ENCODE data around the gene SLC1A2.
A peak's percentile ranks its signal among the peaks of the same experiment; 100 is the strongest.
"Not testable (repeated sequence)": the region's sequence is repeated elsewhere in the genome, so short reads cannot be mapped to it uniquely, and the experiment has no call there.

The SLC1A2 gene

GRCh38 chr11:35228328-35228725 is 191.0 kb downstream of the SLC1A2 start:
- H3K4me2 ChIP-seq (ENCODE audit: low read length), result no peak overlapping the region
- WGBS (ENCODE audit: extremely low coverage, insufficient coverage, insufficient read length), result no CpG with 5 or more reads among the region's 3 CpGs
- DNase-seq, result peak in 1 of 2 donors; percentile 15

GRCh38 chr11:35227576-35228327 is 191.6 kb downstream of the SLC1A2 start:
- Histone ChIP-seq H3K14ac (ENCODE audit: low read length) (no peak overlapping the region), H4K12ac (ENCODE audit: low read depth, low read length) (no peak overlapping the region), H3K79me1 (ENCODE audit: low read length) (no peaks in the 10 kb centered on the region), H3K27me3 (ENCODE audit: insufficient read depth, low read length) (no peaks in the 10 kb centered on the region), H3K4me1 (ENCODE audit: control insufficient read depth in 1 of 2, insufficient read depth in 2 of 2, low read length in 2 of 2) (peaks cover 0 to 2% of the 10 kb centered on the region in 2 experiments), H3K36me3 (ENCODE audit: control insufficient read depth in 1 of 2, insufficient read depth in 2 of 2, low read length in 2 of 2) (no peaks in the 10 kb centered on the region), H3K9me3 (ENCODE audit: insufficient read depth, low read depth, low read length) (no peaks in the 10 kb centered on the region), H3K79me2 (ENCODE audit: control insufficient read depth, insufficient read depth, low read length, poor library complexity) (peaks cover 1% of the 10 kb centered on the region), H2AK5ac (ENCODE audit: low read length) (no peak overlapping the region), H4K91ac (ENCODE audit: low read depth, low read length) (no peak overlapping the region), H3K4ac (ENCODE audit: low read depth, low read length) (no peak overlapping the region), H3K18ac (ENCODE audit: low read length) (no peak overlapping the region), H2BK5ac (ENCODE audit: low read depth, low read length, poor library complexity) (no peak overlapping the region), H2BK120ac (ENCODE audit: insufficient read depth, low read length, poor library complexity) (no peak overlapping the region), H3K9ac (ENCODE audit: low read length) (no peak overlapping the region), H3K4me2 (ENCODE audit: low read length) (no peak overlapping the region), H3K27ac (ENCODE audit: low read depth, low read length) (no peak overlapping the region), H2AFZ (ENCODE audit: insufficient read depth, low read length, poor library complexity) (no peak overlapping the region), H2BK12ac (ENCODE audit: low read length) (no peak overlapping the region), H3K23ac (ENCODE audit: low read length) (no peak overlapping the region), H3K4me3 (ENCODE audit: low read depth, low read length) (no peak overlapping the region), H4K8ac (ENCODE audit: low read depth, low read length) (no peak overlapping the region)
- no CpG with 5 or more reads among the region's 5 CpGs for WGBS (ENCODE audit: extremely low coverage, insufficient coverage, insufficient read length)
- DNase-seq, result peak in 1 of 2 donors; percentile 25

More at GRCh38 chr11:35228328-35228725, 191.0 kb downstream of the SLC1A2 start:
- no peaks in the 10 kb centered on the region for H3K9me3 ChIP-seq (ENCODE audit: insufficient read depth, low read depth, low read length)
- H2BK120ac ChIP-seq (ENCODE audit: insufficient read depth, low read length, poor library complexity), result no peak overlapping the region
- H3K79me2 ChIP-seq (ENCODE audit: control insufficient read depth, insufficient read depth, low read length, poor library complexity), result peaks cover 1% of the 10 kb centered on the region
- H4K12ac ChIP-seq (ENCODE audit: low read depth, low read length), result no peak overlapping the region
- no peak overlapping the region for H2BK12ac ChIP-seq (ENCODE audit: low read length)
- no peak overlapping the region for H3K4me3 ChIP-seq (ENCODE audit: low read depth, low read length)
- no peak overlapping the region for H4K8ac ChIP-seq (ENCODE audit: low read depth, low read length)
- no peak overlapping the region for H2BK5ac ChIP-seq (ENCODE audit: low read depth, low read length, poor library complexity)
- no peak overlapping the region for H2AK5ac ChIP-seq (ENCODE audit: low read length)
- no peaks in the 10 kb centered on the region for H3K36me3 ChIP-seq (ENCODE audit: control insufficient read depth in 1 of 2, insufficient read depth in 2 of 2, low read length in 2 of 2)
- no peak overlapping the region for H3K14ac ChIP-seq (ENCODE audit: low read length)
- H3K27ac ChIP-seq (ENCODE audit: low read depth, low read length), result no peak overlapping the region
- no peak overlapping the region for H2AFZ ChIP-seq (ENCODE audit: insufficient read depth, low read length, poor library complexity)
- H3K4me1 ChIP-seq (ENCODE audit: control insufficient read depth in 1 of 2, insufficient read depth in 2 of 2, low read length in 2 of 2), result peaks cover 0 to 2% of the 10 kb centered on the region in 2 experiments
- no peaks in the 10 kb centered on the region for H3K27me3 ChIP-seq (ENCODE audit: insufficient read depth, low read length)
- H3K18ac ChIP-seq (ENCODE audit: low read length), result no peak overlapping the region
- no peak overlapping the region for H3K4ac ChIP-seq (ENCODE audit: low read depth, low read length)
- no peak overlapping the region for H3K23ac ChIP-seq (ENCODE audit: low read length)
- no peaks in the 10 kb centered on the region for H3K79me1 ChIP-seq (ENCODE audit: low read length)
- H3K9ac ChIP-seq (ENCODE audit: low read length), result no peak overlapping the region
- H4K91ac ChIP-seq (ENCODE audit: low read depth, low read length), result no peak overlapping the region

- H3K4ac ChIP-seq (ENCODE audit: low read depth, low read length); H2AK5ac ChIP-seq (ENCODE audit: low read length); H3K79me2 ChIP-seq (ENCODE audit: control insufficient read depth, insufficient read depth, low read length, poor library complexity); H3K4me2 ChIP-seq (ENCODE audit: low read length); H3K9ac ChIP-seq (ENCODE audit: low read length); H3K14ac ChIP-seq (ENCODE audit: low read length); H4K91ac ChIP-seq (ENCODE audit: low read depth, low read length); H3K4me1 ChIP-seq (ENCODE audit: control insufficient read depth in 1 of 2, insufficient read depth in 2 of 2, low read length in 2 of 2); H4K12ac ChIP-seq (ENCODE audit: low read depth, low read length); H3K9me3 ChIP-seq (ENCODE audit: insufficient read depth, low read depth, low read length); H3K36me3 ChIP-seq (ENCODE audit: control insufficient read depth in 1 of 2, insufficient read depth in 2 of 2, low read length in 2 of 2); DNase-seq; H2AFZ ChIP-seq (ENCODE audit: insufficient read depth, low read length, poor library complexity); H3K79me1 ChIP-seq (ENCODE audit: low read length); H3K27me3 ChIP-seq (ENCODE audit: insufficient read depth, low read length); H3K4me3 ChIP-seq (ENCODE audit: low read depth, low read length); H2BK12ac ChIP-seq (ENCODE audit: low read length); H2BK5ac ChIP-seq (ENCODE audit: low read depth, low read length, poor library complexity); H3K23ac ChIP-seq (ENCODE audit: low read length); H3K27ac ChIP-seq (ENCODE audit: low read depth, low read length); H3K18ac ChIP-seq (ENCODE audit: low read length); H4K8ac ChIP-seq (ENCODE audit: low read depth, low read length); H2BK120ac ChIP-seq (ENCODE audit: insufficient read depth, low read length, poor library complexity): not testable (repeated sequence)
- no CpG with 5 or more reads among the region's 6 CpGs for WGBS (ENCODE audit: extremely low coverage, insufficient coverage, insufficient read length)
These were observed 192.6 kb downstream of the SLC1A2 start for GRCh38 chr11:35226756-35227155.

GRCh38 chr11:35225946-35226520 is 193.3 kb downstream of the SLC1A2 start:
- no peak overlapping the region for H3K4me2 ChIP-seq (ENCODE audit: low read length)

More at GRCh38 chr11:35225946-35226520, 193.3 kb downstream of the SLC1A2 start:
- Histone ChIP-seq H3K36me3 (ENCODE audit: control insufficient read depth in 1 of 2, insufficient read depth in 2 of 2, low read length in 2 of 2) (no peaks in the 10 kb centered on the region), H3K9me3 (ENCODE audit: insufficient read depth, low read depth, low read length) (no peaks in the 10 kb centered on the region), H3K27me3 (ENCODE audit: insufficient read depth, low read length) (no peaks in the 10 kb centered on the region), H4K12ac (ENCODE audit: low read depth, low read length) (no peak overlapping the region), H3K18ac (ENCODE audit: low read length) (no peak overlapping the region), H3K79me2 (ENCODE audit: control insufficient read depth, insufficient read depth, low read length, poor library complexity) (peaks cover 1% of the 10 kb centered on the region), H2BK120ac (ENCODE audit: insufficient read depth, low read length, poor library complexity) (no peak overlapping the region), H3K79me1 (ENCODE audit: low read length) (no peaks in the 10 kb centered on the region), H2AK5ac (ENCODE audit: low read length) (no peak overlapping the region), H3K4me3 (ENCODE audit: low read depth, low read length) (no peak overlapping the region), H4K91ac (ENCODE audit: low read depth, low read length) (no peak overlapping the region), H2BK5ac (ENCODE audit: low read depth, low read length, poor library complexity) (no peak overlapping the region), H2AFZ (ENCODE audit: insufficient read depth, low read length, poor library complexity) (no peak overlapping the region), H3K4ac (ENCODE audit: low read depth, low read length) (no peak overlapping the region), H3K14ac (ENCODE audit: low read length) (no peak overlapping the region), H3K9ac (ENCODE audit: low read length) (no peak overlapping the region), H3K23ac (ENCODE audit: low read length) (no peak overlapping the region), H3K27ac (ENCODE audit: low read depth, low read length) (no peak overlapping the region), H3K4me1 (ENCODE audit: control insufficient read depth in 1 of 2, insufficient read depth in 2 of 2, low read length in 2 of 2) (peaks cover 0 to under 1% of the 10 kb centered on the region in 2 experiments), H2BK12ac (ENCODE audit: low read length) (no peak overlapping the region), H4K8ac (ENCODE audit: low read depth, low read length) (no peak overlapping the region)
- no peak for DNase-seq
- WGBS (ENCODE audit: extremely low coverage, insufficient coverage, insufficient read length), result no CpG with 5 or more reads among the region's 3 CpGs

All from trophoblast cell (in vitro differentiated cells and primary cell).